Fibroblast of lung (primary cell): Measurements from ENCODE around the gene TERB1. TPM values are rescaled to one million over a fixed set of nuclear protein-coding genes. Genes with fewer than 3 reads are reported as not detected.

Source experiments
- DNase-seq, 2 donors: peaks; one replicate each; pipeline versions ENCODE4 v3.0.0 to v3.0.0-alpha.2; 2010; ENCODE audit warnings: low read depth in 2 of 2
- H2AFZ ChIP-seq: 2 replicates; pipeline ENCODE4 v1.5.1; 2012; ENCODE audit warnings: low read length, control low read depth, inconsistent platforms
- H3K27ac ChIP-seq: 2 replicates; pipeline ENCODE4 v1.5.1; 2011; ENCODE audit warnings: low read length, control low read depth; ENCODE audit not compliant: insufficient read depth
- H3K27me3 ChIP-seq: 2 replicates; pipeline ENCODE4 v1.5.1; 2011; ENCODE audit warnings: mild to moderate bottlenecking, low read length; ENCODE audit not compliant: control insufficient read depth, insufficient read depth
- H3K36me3 ChIP-seq: 2 replicates; pipeline ENCODE4 v1.5.1; 2011; ENCODE audit warnings: low read length; ENCODE audit not compliant: control insufficient read depth, insufficient read depth
- H3K4me1 ChIP-seq: 2 replicates; pipeline ENCODE4 v1.5.1; 2011; ENCODE audit warnings: low read length; ENCODE audit not compliant: control insufficient read depth, insufficient read depth; ENCODE audit errors: extremely low read depth
- H3K4me2 ChIP-seq: 2 replicates; pipeline ENCODE4 v1.5.1; 2011; ENCODE audit warnings: low read length, control low read depth; ENCODE audit not compliant: insufficient read depth; ENCODE audit errors: extremely low read depth
- H3K4me3 ChIP-seq, 4 experiments: fragments of 200-600 bp in 1 of 4; sonication (generic) in 1 of 4; replicated peaks in 1 of 4; 2 replicates each; pipeline ENCODE4 v1.5.1; 2011 to 2016; ENCODE audit warnings: low read length in 4 of 4, low read depth in 3 of 4, mild to moderate bottlenecking in 3 of 4, control low read depth in 2 of 4, inconsistent platforms in 1 of 4, mixed read lengths in 1 of 4; ENCODE audit not compliant: insufficient read depth in 1 of 4; ENCODE audit errors: control extremely low read depth in 1 of 4
- H3K79me2 ChIP-seq: 2 replicates; pipeline ENCODE4 v1.5.1; 2012; ENCODE audit warnings: mild to moderate bottlenecking, low read length, inconsistent platforms; ENCODE audit not compliant: control insufficient read depth, insufficient read depth
- H3K9ac ChIP-seq: 2 replicates; pipeline ENCODE4 v1.5.1; 2011; ENCODE audit warnings: mild to moderate bottlenecking, low read length, control low read depth; ENCODE audit not compliant: insufficient read depth
- H3K9me3 ChIP-seq: 2 replicates; pipeline ENCODE4 v1.5.1; 2012; ENCODE audit warnings: low read depth, low read length; ENCODE audit not compliant: control insufficient read depth, insufficient read depth
- H4K20me1 ChIP-seq: 2 replicates; pipeline ENCODE4 v1.5.1; 2011; ENCODE audit warnings: low read length; ENCODE audit not compliant: control insufficient read depth, insufficient read depth; ENCODE audit errors: extremely low read depth
- EZH2 ChIP-seq: IDR thresholded peaks from 2 replicates; pipeline ENCODE4 v1.5.1; 2012; ENCODE audit warnings: low read length, control low read depth, mild to moderate bottlenecking; ENCODE audit errors: missing control alignments
- polyA plus RNA-seq, 2 donors: library from polyadenylated mRNA; depleted of rRNA in 1 of 2; stranded (reverse) in 1 of 2; unstranded in 1 of 2; fragments of >200 nt; gene quantifications; 2 replicates each; pipeline ENCODE4 v1.2.1, GENCODE V29; 2011 to 2012; ENCODE audit warnings: missing spikeins in 1 of 2
- total RNA-seq: library from RNA; depleted of rRNA; stranded (reverse); fragments of >200 nt; gene quantifications from 2 replicates; pipeline ENCODE4 v1.2.1, GENCODE V29; 2014
- TF ChIP-seq, protein P1 (sequence below), 2 donors: IDR thresholded peaks in 1 of 2; conservative IDR thresholded peaks in 1 of 2; 1 replicate in 1 of 2; 2 replicates in 1 of 2; pipeline ENCODE4 v1.5.1; 2011 to 2012; ENCODE audit warnings: low read length in 2 of 2, control low read depth in 1 of 2, inconsistent platforms in 1 of 2, low read depth in 1 of 2, mild to moderate bottlenecking in 1 of 2

TERB1 gene
- total and polyA plus RNA-seq, 2 donors (not counting 1 experiment from before 2014, with no cell fraction given) = 0.17 TPM; not detected in 1

DNA sequence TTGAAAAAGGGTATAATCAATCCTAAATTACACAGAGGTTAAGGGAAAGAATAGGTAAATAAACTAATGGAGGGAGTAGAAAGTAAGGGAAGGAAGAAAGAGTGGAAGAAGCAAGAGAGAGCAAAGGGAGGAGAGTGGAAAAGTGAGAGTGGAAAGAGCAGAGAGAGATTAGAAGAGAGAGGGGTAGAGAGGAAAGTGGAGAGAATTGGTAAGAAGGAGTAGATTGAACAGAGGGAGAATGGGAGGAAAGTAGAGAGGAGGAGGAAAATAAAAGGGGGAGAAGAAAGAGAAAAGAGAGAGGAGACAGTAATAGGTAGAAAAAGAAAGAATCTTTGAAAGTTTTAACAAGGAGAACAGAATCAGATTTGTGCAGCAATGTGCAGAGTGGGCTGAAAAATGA lies 24.9 kb downstream of the TERB1 start:
- no peak overlapping the region for H3K27ac ChIP-seq
- no peaks in the 10 kb centered on the region for H4K20me1 ChIP-seq
- H3K9me3 ChIP-seq = no peaks in the 10 kb centered on the region
- no peaks in the 10 kb centered on the region for H3K79me2 ChIP-seq
- TF ChIP-seq EZH2 = no peak
- TF ChIP-seq, protein P1, sequence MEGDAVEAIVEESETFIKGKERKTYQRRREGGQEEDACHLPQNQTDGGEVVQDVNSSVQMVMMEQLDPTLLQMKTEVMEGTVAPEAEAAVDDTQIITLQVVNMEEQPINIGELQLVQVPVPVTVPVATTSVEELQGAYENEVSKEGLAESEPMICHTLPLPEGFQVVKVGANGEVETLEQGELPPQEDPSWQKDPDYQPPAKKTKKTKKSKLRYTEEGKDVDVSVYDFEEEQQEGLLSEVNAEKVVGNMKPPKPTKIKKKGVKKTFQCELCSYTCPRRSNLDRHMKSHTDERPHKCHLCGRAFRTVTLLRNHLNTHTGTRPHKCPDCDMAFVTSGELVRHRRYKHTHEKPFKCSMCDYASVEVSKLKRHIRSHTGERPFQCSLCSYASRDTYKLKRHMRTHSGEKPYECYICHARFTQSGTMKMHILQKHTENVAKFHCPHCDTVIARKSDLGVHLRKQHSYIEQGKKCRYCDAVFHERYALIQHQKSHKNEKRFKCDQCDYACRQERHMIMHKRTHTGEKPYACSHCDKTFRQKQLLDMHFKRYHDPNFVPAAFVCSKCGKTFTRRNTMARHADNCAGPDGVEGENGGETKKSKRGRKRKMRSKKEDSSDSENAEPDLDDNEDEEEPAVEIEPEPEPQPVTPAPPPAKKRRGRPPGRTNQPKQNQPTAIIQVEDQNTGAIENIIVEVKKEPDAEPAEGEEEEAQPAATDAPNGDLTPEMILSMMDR (conservative IDR thresholded peaks at IDR 0.05 in 1 of 2, IDR thresholded peaks at IDR 0.05 in 1 of 2; ENCODE audit: low read depth in 1 of 2, low read length in 2 of 2) = no peak
- no peak for DNase-seq
- no peaks in the 10 kb centered on the region for H3K4me1 ChIP-seq
- no peak overlapping the region for H3K4me3 ChIP-seq
- H2AFZ ChIP-seq = no peak overlapping the region
- H3K4me2 ChIP-seq = no peak overlapping the region
- H3K9ac ChIP-seq = no peak overlapping the region
- no peaks in the 10 kb centered on the region for H3K27me3 ChIP-seq
- H3K36me3 ChIP-seq = no peaks in the 10 kb centered on the region

DNA sequence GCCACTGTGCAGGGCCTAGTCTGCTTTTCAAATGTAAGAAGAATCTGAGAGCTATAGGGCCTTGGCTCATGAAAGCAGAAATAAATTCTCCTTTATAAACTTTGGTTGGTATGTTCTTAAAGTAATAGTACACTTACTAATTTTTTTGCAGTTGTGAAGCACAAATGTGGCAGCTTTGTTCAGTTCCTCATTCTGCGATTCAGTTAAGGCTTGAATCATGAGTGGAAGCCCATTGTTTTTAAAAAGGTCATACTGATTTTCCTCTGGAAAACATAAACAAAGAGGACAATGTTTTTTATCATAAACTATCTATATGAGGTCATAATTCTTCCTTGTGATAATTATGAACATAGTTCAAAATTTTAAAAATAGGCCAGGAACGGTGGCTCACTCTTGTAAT lies 26.4 kb downstream of the TERB1 start:
- Histone ChIP-seq H3K27me3 (no peaks in the 10 kb centered on the region), H3K9me3 (no peaks in the 10 kb centered on the region), H3K27ac (no peak overlapping the region), H3K79me2 (no peaks in the 10 kb centered on the region), H2AFZ (no peak overlapping the region), H3K4me3 (no peak overlapping the region), H4K20me1 (no peaks in the 10 kb centered on the region), H3K36me3 (no peaks in the 10 kb centered on the region), H3K9ac (no peak overlapping the region), H3K4me1 (no peaks in the 10 kb centered on the region), H3K4me2 (no peak overlapping the region)
- DNase-seq = no peak
- TF ChIP-seq, protein P1 (conservative IDR thresholded peaks at IDR 0.05 in 1 of 2, IDR thresholded peaks at IDR 0.05 in 1 of 2; ENCODE audit: low read depth in 1 of 2, low read length in 2 of 2) = no peak
- TF ChIP-seq EZH2 = no peak

DNA sequence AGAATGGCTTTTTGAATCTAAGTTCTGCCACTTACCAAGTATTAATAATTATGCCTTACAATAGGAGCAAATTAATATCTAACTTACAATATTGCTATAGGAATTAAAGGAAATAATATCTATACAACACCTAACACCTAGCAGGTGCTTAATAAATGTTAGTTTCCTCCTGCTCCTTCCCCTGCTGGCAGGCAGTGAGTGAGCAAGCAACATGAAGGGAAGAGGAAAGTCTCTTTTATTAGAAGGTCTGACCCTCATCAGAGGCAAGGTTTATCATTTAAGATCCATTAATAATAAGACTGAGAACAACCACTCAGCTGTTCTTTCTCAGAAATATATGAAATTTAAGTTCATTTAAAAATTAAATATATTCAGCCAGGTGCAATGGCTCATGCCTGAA lies 43.3 kb downstream of the TERB1 start:
- Histone ChIP-seq H3K4me1 (no peaks in the 10 kb centered on the region), H2AFZ (no peak overlapping the region), H3K27ac (no peak overlapping the region), H4K20me1 (no peaks in the 10 kb centered on the region), H3K4me3 (no peak overlapping the region), H3K36me3 (no peaks in the 10 kb centered on the region), H3K79me2 (no peaks in the 10 kb centered on the region), H3K9ac (no peak overlapping the region), H3K9me3 (no peaks in the 10 kb centered on the region), H3K4me2 (no peak overlapping the region), H3K27me3 (no peaks in the 10 kb centered on the region)
- TF ChIP-seq EZH2 = no peak
- TF ChIP-seq, protein P1 (conservative IDR thresholded peaks at IDR 0.05 in 1 of 2, IDR thresholded peaks at IDR 0.05 in 1 of 2; ENCODE audit: low read depth in 1 of 2, low read length in 2 of 2) = no peak
- no peak for DNase-seq
